Sciatic nerve (tissue), 2 donors: ENCODE measurements around the gene ACLY. TPM values are rescaled to one million over a fixed set of nuclear protein-coding genes. Genes with fewer than 3 reads are reported as not detected.
"Not testable (repeated sequence)": the region's sequence is repeated elsewhere in the genome, so short reads cannot be mapped to it uniquely, and the experiment has no call there.

ENCODE experiments used
- ATAC-seq: fragments of 200-7000 bp; cut with Tn5 transposase; one replicate; pipeline ENCODE4 v1.9.1; 2020; ENCODE audit warnings: mild to moderate bottlenecking, moderate library complexity
- DNase-seq: peaks from one replicate; pipeline ENCODE4 v3.0.0-alpha.2; 2020; ENCODE audit warnings: low spot score
- intact Hi-C: fragments of 100-400 bp; cut with DNase I; formaldehyde crosslinking; loops from one replicate; pipeline ENCODE4 v1.14.2; 2022
- total RNA-seq: library from RNA; stranded (reverse); fragmentation: NEBNext Ultra II Directional; extraction: Animal tissue kit (Norgen Biotek cat#: 25700); gene quantifications from one replicate; pipeline ENCODE4 v1.2.1, GENCODE V29; 2021
- donor health status: DM: no; HTN: no; CAD: no.
- donor health status: DM: no; HTN: no; CAD: no.

The ACLY gene
- total RNA-seq, 1 donor from 2014 or later: 139 TPM

GRCh38 chr17:41891135-41892020 lies 27.4 kb downstream of the ACLY start:
- intact Hi-C loops: no loop called here
- DNase-seq: no peak
- ATAC-seq: no peak

- ATAC-seq (no peak), DNase-seq (no peak)
- intact Hi-C loops: no loop called here
Measured at GRCh38 chr17:41888332-41888965, 30.3 kb downstream of the ACLY start.

GRCh38 chr17:41885733-41886132 lies 33.0 kb downstream of the ACLY start:
- no peak for DNase-seq
- intact Hi-C loops: no loop called here
- ATAC-seq: no peak

- ATAC-seq: no peak
- DNase-seq: no peak
- intact Hi-C loops: no loop called here
Measured at GRCh38 chr17:41882756-41883155, 36.0 kb downstream of the ACLY start.

- intact Hi-C loops: no loop called here
- DNase-seq (no peak), ATAC-seq (no peak)
Measured at GRCh38 chr17:41880130-41880529, 38.6 kb downstream of the ACLY start.

GRCh38 chr17:41874293-41874670 lies 44.5 kb downstream of the ACLY start:
- DNase-seq, intact Hi-C loops: not testable (repeated sequence)
- ATAC-seq: peak; percentile 24

- ATAC-seq: peak; percentile 17
- DNase-seq: no peak
- intact Hi-C loops: no loop called here
Measured at GRCh38 chr17:41873559-41874292, 45.0 kb downstream of the ACLY start.

- intact Hi-C loops: no loop called here
- DNase-seq (no peak), ATAC-seq (no peak)
Measured at GRCh38 chr17:41871789-41872188, 47.0 kb downstream of the ACLY start.

GRCh38 chr17:41870627-41871026 lies 48.1 kb downstream of the ACLY start:
- ATAC-seq (no peak), DNase-seq (no peak)
- intact Hi-C loops: no loop called here

- ATAC-seq: no peak
- intact Hi-C loops: no loop called here
- DNase-seq: no peak
Measured at GRCh38 chr17:41870097-41870496, 48.7 kb downstream of the ACLY start.

- intact Hi-C loops: no loop called here
- DNase-seq: no peak
- ATAC-seq: no peak
Measured at GRCh38 chr17:41869426-41869825, 49.3 kb downstream of the ACLY start.

- no peak for DNase-seq
- ATAC-seq: no peak
- intact Hi-C loops: no loop called here
Measured at GRCh38 chr17:41868568-41868967, 50.2 kb downstream of the ACLY start.

- intact Hi-C loops: no loop called here
- no peak for ATAC-seq
- DNase-seq: no peak
Measured at GRCh38 chr17:41865596-41865893, 53.2 kb downstream of the ACLY start.

- intact Hi-C loops: no loop called here
- ATAC-seq (peak; percentile 96), DNase-seq (peak; percentile 91)
Measured at GRCh38 chr17:41864836-41865595, 53.7 kb downstream of the ACLY start, which contains the start of gene KLHL11. Gene KLHL11 (minus strand): TSS chr17:41865423. CDS start chr17:41865370, 53 bp downstream.

GRCh38 chr17:41864498-41864835 lies 54.3 kb downstream of the ACLY start:
- intact Hi-C loops: no loop called here
- DNase-seq: no peak
- ATAC-seq: no peak

GRCh38 chr17:41863074-41863848 lies 55.5 kb downstream of the ACLY start:
- intact Hi-C loops: no loop called here
- no peak for ATAC-seq
- DNase-seq: no peak

- no peak for DNase-seq
- ATAC-seq: no peak
- intact Hi-C loops: no loop called here
Measured at GRCh38 chr17:41860254-41860931, 58.4 kb downstream of the ACLY start.

- DNase-seq, intact Hi-C loops, ATAC-seq: not testable (repeated sequence)
Measured at GRCh38 chr17:41851382-41851781, 67.4 kb downstream of the ACLY start.
